ENCODE results near the gene SIRPB2. TPM values are rescaled to one million over a fixed set of nuclear protein-coding genes. Genes with fewer than 3 reads are reported as not detected.
A peak's percentile ranks its signal among the peaks of the same experiment; 100 is the strongest.

The SIRPB2 gene
- total and polyA plus RNA-seq, 2 donors (not counting 3 experiments of a cell fraction or from before 2014, with no cell fraction given), result 9.5 to 19.7 TPM

GRCh38 chr20:1484438-1485116 lies 6.6 kb downstream of the SIRPB2 start:
- Histone ChIP-seq H3K27ac (ENCODE audit: insufficient read depth, low read depth, low read length) (no peak overlapping the region), H3K9me3 (replicated peaks; ENCODE audit: control insufficient read depth, insufficient read depth, low read length) (no peaks in the 10 kb centered on the region), H3K79me2 (ENCODE audit: control insufficient read depth, insufficient read depth, low read length) (no peaks in the 10 kb centered on the region), H2AFZ (ENCODE audit: low read depth, low read length) (no peak overlapping the region), H3K36me3 (ENCODE audit: control insufficient read depth in 2 of 2, extremely low read depth in 1 of 2, insufficient read depth in 2 of 2, low read length in 2 of 2) (peaks cover 0 to under 1% of the 10 kb centered on the region in 2 experiments), H3K9me1 (replicated peaks; ENCODE audit: control insufficient read depth, extremely low read depth, insufficient read depth, low read length) (no peaks in the 10 kb centered on the region), H3K4me1 (ENCODE audit: control insufficient read depth, extremely low read depth, insufficient read depth, low read length) (no peaks in the 10 kb centered on the region), H3K9ac (replicated peaks; ENCODE audit: extremely low read depth, insufficient read depth, low read length) (no peak overlapping the region), H3K4me3 (replicated peaks in 1 of 3; ENCODE audit: insufficient read depth in 1 of 3, low read depth in 1 of 3, low read length in 3 of 3) (no peak overlapping the region), H4K20me1 (replicated peaks; ENCODE audit: control insufficient read depth, extremely low read depth, insufficient read depth, low read length) (no peaks in the 10 kb centered on the region), H3K4me2 (ENCODE audit: insufficient read depth, low read length) (no peak overlapping the region), H3K27me3 (ENCODE audit: control insufficient read depth in 2 of 2, insufficient read depth in 2 of 2, low read length in 2 of 2) (no peaks in the 10 kb centered on the region)
- DNase-seq (ENCODE audit: low read depth, low spot score) (no peak), FAIRE-seq (peak; percentile 37)
- ChIA-PET POLR2A (no interaction called here), CTCF (interaction anchor here (3.1 kb wide), 1 partner anchor 19 kb away, joined by 27 read pairs; no protein-coding TSS in a partner anchor)
- BruUV-seq (replicated peaks), result no TSS peak
- dilution Hi-C loops (cut with MboI; ENCODE audit: extremely low pct_ligation_motif_present, low sequenced_read_pairs), result no loop called here
- TF ChIP-seq FOS (IDR thresholded peaks at IDR 0.05; ENCODE audit: borderline replicate concordance, insufficient read depth, low read length) (no peak), MYC (IDR thresholded peaks at IDR 0.05; ENCODE audit: low read depth, low read length) (no peak), GATA2 (IDR thresholded peaks at IDR 0.05; ENCODE audit: insufficient read depth, insufficient read length, low read depth, low read length) (no peak), POLR2A (IDR thresholded peaks at IDR 0.05; ENCODE audit: low read depth, low read length) (no peak), MAX (IDR thresholded peaks at IDR 0.05; ENCODE audit: insufficient read depth, insufficient read length) (no peak), JUN (IDR thresholded peaks at IDR 0.05; ENCODE audit: borderline replicate concordance, insufficient read depth, insufficient read length, low read depth) (no peak), EZH2 (IDR thresholded peaks at IDR 0.05; ENCODE audit: borderline replicate concordance, low read depth, low read length, severe bottlenecking) (no peak), POLR2AphosphoS5 (IDR thresholded peaks at IDR 0.05; ENCODE audit: insufficient read depth, low read depth, low read length) (no peak), CTCF (IDR thresholded peaks at IDR 0.05; ENCODE audit: extremely low read depth in 1 of 2, insufficient read depth in 1 of 2, low read depth in 1 of 2, low read length in 2 of 2) (no peak)
- intact Hi-C loops (cut with micrococcal nuclease), result no loop called here

All from endothelial cell of umbilical vein (primary cell).